OCI-LY3 (cell line): Measurements from ENCODE around the gene HRH3.

Experiments
- EZH2phosphoT487 ChIP-seq: fragments of 200-600 bp; shearing (Covaris generic); IDR thresholded peaks from 2 replicates; pipeline ENCODE4 v1.6.1; 2018; ENCODE audit warnings: antibody characterized with exemption, mixed run types, low read depth
- TF ChIP-seq, protein P1 (sequence below): fragments of 200-600, 300-600 bp; sonication (generic); IDR thresholded peaks from 2 replicates; pipeline ENCODE4 v1.5.1; 2014; ENCODE audit warnings: antibody characterized with exemption, low read length, low read depth

DNA sequence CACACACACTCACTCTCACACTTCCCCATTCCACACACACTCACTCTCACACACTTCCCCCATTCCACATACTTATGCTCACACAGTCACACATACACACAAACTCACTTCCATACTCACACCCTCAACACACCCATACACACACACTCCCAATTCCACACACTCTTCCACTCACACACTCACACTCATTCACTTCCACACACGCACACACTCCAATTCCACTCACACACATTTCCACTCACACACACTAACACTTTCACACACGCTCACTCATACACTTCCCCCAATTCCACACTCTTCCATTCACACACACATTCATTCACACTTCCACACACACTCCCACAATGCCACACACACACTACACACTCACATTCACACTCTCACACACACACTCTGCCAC, 10.2 kb upstream of the HRH3 start:
- TF ChIP-seq, protein P1, sequence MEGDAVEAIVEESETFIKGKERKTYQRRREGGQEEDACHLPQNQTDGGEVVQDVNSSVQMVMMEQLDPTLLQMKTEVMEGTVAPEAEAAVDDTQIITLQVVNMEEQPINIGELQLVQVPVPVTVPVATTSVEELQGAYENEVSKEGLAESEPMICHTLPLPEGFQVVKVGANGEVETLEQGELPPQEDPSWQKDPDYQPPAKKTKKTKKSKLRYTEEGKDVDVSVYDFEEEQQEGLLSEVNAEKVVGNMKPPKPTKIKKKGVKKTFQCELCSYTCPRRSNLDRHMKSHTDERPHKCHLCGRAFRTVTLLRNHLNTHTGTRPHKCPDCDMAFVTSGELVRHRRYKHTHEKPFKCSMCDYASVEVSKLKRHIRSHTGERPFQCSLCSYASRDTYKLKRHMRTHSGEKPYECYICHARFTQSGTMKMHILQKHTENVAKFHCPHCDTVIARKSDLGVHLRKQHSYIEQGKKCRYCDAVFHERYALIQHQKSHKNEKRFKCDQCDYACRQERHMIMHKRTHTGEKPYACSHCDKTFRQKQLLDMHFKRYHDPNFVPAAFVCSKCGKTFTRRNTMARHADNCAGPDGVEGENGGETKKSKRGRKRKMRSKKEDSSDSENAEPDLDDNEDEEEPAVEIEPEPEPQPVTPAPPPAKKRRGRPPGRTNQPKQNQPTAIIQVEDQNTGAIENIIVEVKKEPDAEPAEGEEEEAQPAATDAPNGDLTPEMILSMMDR, result no peak
- no peak for TF ChIP-seq EZH2phosphoT487
